K562 (cell line): ENCODE data around the gene CDK5RAP3. TPM values are rescaled to one million over a fixed set of nuclear protein-coding genes. Genes with fewer than 3 reads are reported as not detected.

Source experiments
- ASH1L ChIP-seq: fragments of 450-650 bp; IDR thresholded peaks from 2 replicates; pipeline ENCODE4 v1.6.1; 2018; ENCODE audit warnings: borderline replicate concordance, mild to moderate bottlenecking, low read depth; ENCODE audit not compliant: partially characterized antibody
- CBX2 ChIP-seq: fragments of 200-600 bp; sonication (generic); IDR thresholded peaks from one replicate; pipeline ENCODE4 v1.6.1; 2012; ENCODE audit warnings: mild to moderate bottlenecking, low read length, inconsistent platforms; ENCODE audit not compliant: insufficient read depth, poor library complexity, severe bottlenecking
- CCNT2 ChIP-seq: IDR thresholded peaks from 2 replicates; pipeline ENCODE4 v1.6.1; 2011; ENCODE audit warnings: borderline replicate concordance, low read depth, mild to moderate bottlenecking, moderate library complexity, mixed read lengths, low read length; ENCODE audit not compliant: insufficient read length; ENCODE audit errors: extremely low read depth
- FOXJ2 ChIP-seq: fragments of 200-800 bp; sonication (Bioruptor generic); IDR thresholded peaks from 2 replicates; pipeline ENCODE4 v1.6.1; 2016; ENCODE audit warnings: missing genetic modification characterization, missing compliant biosample characterization
- PBX2 ChIP-seq, 2 experiments: IDR thresholded peaks in 1 of 2; conservative IDR thresholded peaks in 1 of 2; 2 replicates each; pipeline ENCODE4 v1.6.1; 2016; ENCODE audit warnings: low read depth in 2 of 2, mild to moderate bottlenecking in 1 of 2, missing compliant biosample characterization in 1 of 2, missing genetic modification characterization in 1 of 2, moderate library complexity in 1 of 2
- PHTF2 ChIP-seq: fragments of 250-450 bp; sonication (Bioruptor Pico); IDR thresholded peaks from 2 replicates; pipeline ENCODE4 v1.5.0; 2021; ENCODE audit warnings: mild to moderate bottlenecking
- RBM15 ChIP-seq: fragments of 200-400 bp; formaldehyde crosslinking; IDR thresholded peaks from 2 replicates; pipeline ENCODE4 v1.6.1; 2018; ENCODE audit warnings: mild to moderate bottlenecking, low read length, moderate library complexity; ENCODE audit not compliant: insufficient read depth
- SAFB ChIP-seq: fragments of 200-400 bp; formaldehyde crosslinking; IDR thresholded peaks from 2 replicates; pipeline ENCODE4 v1.6.1; 2017; ENCODE audit warnings: low read depth, low read length, borderline replicate concordance
- ZNF24 ChIP-seq: fragments of 450-650 bp; IDR thresholded peaks from 2 replicates; pipeline ENCODE4 v1.6.1; 2016
- ZNF512 ChIP-seq: IDR thresholded peaks from 2 replicates; pipeline ENCODE4 v1.6.1; 2016; ENCODE audit warnings: missing genetic modification characterization, missing compliant biosample characterization
- polyA plus RNA-seq, 8 experiments: library from polyadenylated mRNA; depleted of rRNA in 4 of 8; stranded (reverse) in 5 of 8; unstranded in 3 of 8; fragments of >200 nt; fragmentation: Nextera tagmentation in 2 of 8; fragmentation: Illumina TruSeq in 1 of 8; extraction: Ambion mirVana in 2 of 8; extraction: Trizol in 1 of 8; gene quantifications; 2 replicates each; pipeline versions ENCODE4 v1.2.1 to v1.2.3, GENCODE V29; 2011 to 2014; ENCODE audit warnings: inconsistent platforms in 1 of 8, missing spikeins in 1 of 8
- total RNA-seq, 7 experiments: library from RNA; depleted of rRNA in 6 of 7; stranded (reverse); fragments of >200 nt in 6 of 7; fragmentation: Illumina TruSeq in 2 of 7; extraction: Trizol in 2 of 7; gene quantifications; 2 replicates each; pipeline versions ENCODE4 v1.2.1 to v1.2.3, GENCODE V29; 2011 to 2021; ENCODE audit warnings: low replicate concordance in 1 of 7
- TF ChIP-seq, protein P1 (sequence below), 2 experiments: fragments of 150-350 bp in 1 of 2; IDR thresholded peaks; 2 replicates each; pipeline ENCODE4 v1.6.1; 2012 to 2016; ENCODE audit warnings: low read depth in 2 of 2, low read length in 2 of 2, mild to moderate bottlenecking in 1 of 2, moderate library complexity in 1 of 2
- TF ChIP-seq, protein P2 (sequence below): fragments of 250-450 bp; sonication (Bioruptor Pico); IDR thresholded peaks from 2 replicates; pipeline ENCODE4 v1.5.0; 2021
- TF ChIP-seq, protein P3 (sequence below): fragments of 250-450 bp; sonication (Bioruptor Pico); IDR thresholded peaks from 2 replicates; pipeline ENCODE4 v1.4.0; 2020; ENCODE audit warnings: mild to moderate bottlenecking

The CDK5RAP3 gene
- total and polyA plus RNA-seq, 9 of the 15 experiments (the other 6 are each of a cell fraction or from before 2014, with no cell fraction given): 44.2 to 202 (median 91.5) TPM

DNA sequence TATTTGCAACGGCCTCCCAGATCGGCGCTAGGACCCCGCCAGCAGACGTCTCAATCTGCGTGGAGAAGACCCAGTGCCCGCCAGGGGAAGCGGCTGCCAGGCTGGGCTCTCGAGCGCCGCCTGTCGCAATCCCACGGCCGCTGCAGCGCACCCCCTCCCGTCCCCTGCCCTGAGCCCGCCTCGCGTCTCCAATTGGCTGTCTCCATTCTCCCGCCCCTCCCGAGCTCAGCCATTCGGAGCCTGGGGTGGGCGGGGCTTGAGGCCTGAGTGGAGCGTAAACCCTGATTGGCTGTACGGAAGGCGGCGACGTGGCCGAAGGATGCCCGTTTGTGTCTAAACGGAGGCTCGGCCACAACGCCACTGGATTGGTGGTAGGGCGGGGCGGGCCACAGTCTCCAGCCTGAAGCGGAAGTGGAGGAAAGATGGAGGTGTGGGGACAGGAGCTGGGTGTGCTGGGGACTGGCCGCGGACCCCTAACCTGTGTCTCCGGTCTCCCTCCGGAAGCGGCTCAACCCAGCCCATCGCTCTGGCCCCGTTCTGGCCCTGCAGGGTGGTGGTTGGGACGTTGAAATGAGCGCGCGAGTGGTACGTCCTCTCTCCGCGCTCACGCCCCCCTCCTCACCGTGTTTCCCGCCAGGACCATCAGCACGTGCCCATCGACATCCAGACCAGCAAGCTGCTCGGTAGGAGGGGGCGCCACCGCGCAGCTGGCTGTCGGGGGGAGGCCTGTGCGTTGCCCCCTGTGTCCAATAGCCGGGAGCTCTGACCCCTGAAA, at the start of gene CDK5RAP3 (continued):
- TF ChIP-seq PBX2 (CRISPR knock-in tag; IDR thresholded peaks at IDR 0.05; ENCODE audit: low read depth): no peak
- no peak for TF ChIP-seq PBX2 (tag; conservative IDR thresholded peaks at IDR 0.05; ENCODE audit: low read depth)
- TF ChIP-seq, protein P1, sequence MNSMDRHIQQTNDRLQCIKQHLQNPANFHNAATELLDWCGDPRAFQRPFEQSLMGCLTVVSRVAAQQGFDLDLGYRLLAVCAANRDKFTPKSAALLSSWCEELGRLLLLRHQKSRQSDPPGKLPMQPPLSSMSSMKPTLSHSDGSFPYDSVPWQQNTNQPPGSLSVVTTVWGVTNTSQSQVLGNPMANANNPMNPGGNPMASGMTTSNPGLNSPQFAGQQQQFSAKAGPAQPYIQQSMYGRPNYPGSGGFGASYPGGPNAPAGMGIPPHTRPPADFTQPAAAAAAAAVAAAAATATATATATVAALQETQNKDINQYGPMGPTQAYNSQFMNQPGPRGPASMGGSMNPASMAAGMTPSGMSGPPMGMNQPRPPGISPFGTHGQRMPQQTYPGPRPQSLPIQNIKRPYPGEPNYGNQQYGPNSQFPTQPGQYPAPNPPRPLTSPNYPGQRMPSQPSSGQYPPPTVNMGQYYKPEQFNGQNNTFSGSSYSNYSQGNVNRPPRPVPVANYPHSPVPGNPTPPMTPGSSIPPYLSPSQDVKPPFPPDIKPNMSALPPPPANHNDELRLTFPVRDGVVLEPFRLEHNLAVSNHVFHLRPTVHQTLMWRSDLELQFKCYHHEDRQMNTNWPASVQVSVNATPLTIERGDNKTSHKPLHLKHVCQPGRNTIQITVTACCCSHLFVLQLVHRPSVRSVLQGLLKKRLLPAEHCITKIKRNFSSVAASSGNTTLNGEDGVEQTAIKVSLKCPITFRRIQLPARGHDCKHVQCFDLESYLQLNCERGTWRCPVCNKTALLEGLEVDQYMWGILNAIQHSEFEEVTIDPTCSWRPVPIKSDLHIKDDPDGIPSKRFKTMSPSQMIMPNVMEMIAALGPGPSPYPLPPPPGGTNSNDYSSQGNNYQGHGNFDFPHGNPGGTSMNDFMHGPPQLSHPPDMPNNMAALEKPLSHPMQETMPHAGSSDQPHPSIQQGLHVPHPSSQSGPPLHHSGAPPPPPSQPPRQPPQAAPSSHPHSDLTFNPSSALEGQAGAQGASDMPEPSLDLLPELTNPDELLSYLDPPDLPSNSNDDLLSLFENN (IDR thresholded peaks at IDR 0.05; ENCODE audit: low read depth in 2 of 2, low read length in 2 of 2): no peak
- peak; percentile 44; the same call in 1 of the 2 replicates for TF ChIP-seq SAFB
- TF ChIP-seq PHTF2: no peak
- no peak for TF ChIP-seq ZNF512 (tag)
- peak; percentile 76 for TF ChIP-seq ASH1L
- TF ChIP-seq ZNF24: no peak
- no peak for TF ChIP-seq RBM15
- TF ChIP-seq, protein P2, sequence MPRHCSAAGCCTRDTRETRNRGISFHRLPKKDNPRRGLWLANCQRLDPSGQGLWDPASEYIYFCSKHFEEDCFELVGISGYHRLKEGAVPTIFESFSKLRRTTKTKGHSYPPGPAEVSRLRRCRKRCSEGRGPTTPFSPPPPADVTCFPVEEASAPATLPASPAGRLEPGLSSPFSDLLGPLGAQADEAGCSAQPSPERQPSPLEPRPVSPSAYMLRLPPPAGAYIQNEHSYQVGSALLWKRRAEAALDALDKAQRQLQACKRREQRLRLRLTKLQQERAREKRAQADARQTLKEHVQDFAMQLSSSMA (CRISPR knock-in tag): no peak
- TF ChIP-seq, protein P3, sequence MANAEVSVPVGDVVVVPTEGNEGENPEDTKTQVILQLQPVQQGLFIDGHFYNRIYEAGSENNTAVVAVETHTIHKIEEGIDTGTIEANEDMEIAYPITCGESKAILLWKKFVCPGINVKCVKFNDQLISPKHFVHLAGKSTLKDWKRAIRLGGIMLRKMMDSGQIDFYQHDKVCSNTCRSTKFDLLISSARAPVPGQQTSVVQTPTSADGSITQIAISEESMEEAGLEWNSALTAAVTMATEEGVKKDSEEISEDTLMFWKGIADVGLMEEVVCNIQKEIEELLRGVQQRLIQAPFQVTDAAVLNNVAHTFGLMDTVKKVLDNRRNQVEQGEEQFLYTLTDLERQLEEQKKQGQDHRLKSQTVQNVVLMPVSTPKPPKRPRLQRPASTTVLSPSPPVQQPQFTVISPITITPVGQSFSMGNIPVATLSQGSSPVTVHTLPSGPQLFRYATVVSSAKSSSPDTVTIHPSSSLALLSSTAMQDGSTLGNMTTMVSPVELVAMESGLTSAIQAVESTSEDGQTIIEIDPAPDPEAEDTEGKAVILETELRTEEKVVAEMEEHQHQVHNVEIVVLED (CRISPR knock-in tag): peak; percentile 91
- no peak for TF ChIP-seq CBX2
- no peak for TF ChIP-seq FOXJ2 (tag)
- TF ChIP-seq CCNT2: peak; percentile 21
